HG03039 (cell line): ENCODE results near the gene ADI1.

Experiments used
- ATAC-seq: cut with Tn5 transposase; IDR thresholded peaks from one replicate; pipeline ENCODE4 v1.9.1; 2021; ENCODE audit warnings: mild to moderate bottlenecking, moderate library complexity; ENCODE audit not compliant: unreplicated experiment

The ADI1 gene

GRCh38 chr2:3519255-3520205 is at the start of gene ADI1:
Gene ADI1, minus strand, starts transcription at chr2:3519531. Its CDS starts 44 bp downstream, at chr2:3519487.
- ATAC-seq = peak; percentile 70

GRCh38 chr2:3566806-3567205 is 47.5 kb upstream of the ADI1 start:
- ATAC-seq = no peak

GRCh38 chr2:3565117-3565516 is 45.8 kb upstream of the ADI1 start:
- ATAC-seq = no peak

- peak; percentile 50 for ATAC-seq
Measured at GRCh38 chr2:3563521-3563976, 44.2 kb upstream of the ADI1 start.

- ATAC-seq = peak; percentile 94
Measured at GRCh38 chr2:3558205-3559014, 39.1 kb upstream of the ADI1 start, which contains the start of gene RNASEH1. Gene RNASEH1, minus strand, starts transcription at chr2:3558333. Its CDS starts 73 bp downstream, at chr2:3558260.

GRCh38 chr2:3557639-3558204 is 38.4 kb upstream of the ADI1 start:
- ATAC-seq = peak; percentile 19

GRCh38 chr2:3553946-3554345 is 34.6 kb upstream of the ADI1 start:
- no peak for ATAC-seq

- no peak for ATAC-seq
Measured at GRCh38 chr2:3547915-3548314, 28.6 kb upstream of the ADI1 start.

GRCh38 chr2:3545788-3546478 is 26.6 kb upstream of the ADI1 start:
- no peak for ATAC-seq

- ATAC-seq = no peak
Measured at GRCh38 chr2:3543023-3543683, 23.8 kb upstream of the ADI1 start.

- ATAC-seq = no peak
Measured at GRCh38 chr2:3542107-3542506, 22.8 kb upstream of the ADI1 start.

GRCh38 chr2:3539836-3540235 is 20.5 kb upstream of the ADI1 start:
- ATAC-seq = no peak

- ATAC-seq = no peak
Measured at GRCh38 chr2:3536682-3537632, 17.6 kb upstream of the ADI1 start.

GRCh38 chr2:3535794-3536681 is 16.7 kb upstream of the ADI1 start:
- ATAC-seq = no peak

GRCh38 chr2:3535467-3535793 is 16.1 kb upstream of the ADI1 start:
- ATAC-seq = no peak

GRCh38 chr2:3534251-3534814 is 15.0 kb upstream of the ADI1 start:
- ATAC-seq = no peak

GRCh38 chr2:3533836-3534235 is 14.5 kb upstream of the ADI1 start:
- ATAC-seq = no peak

- no peak for ATAC-seq
Measured at GRCh38 chr2:3532941-3533340, 13.6 kb upstream of the ADI1 start.
